Right lobe of liver (tissue), 6 donors: ENCODE data around the gene CD209. TPM values are rescaled to one million over a fixed set of nuclear protein-coding genes. Genes with fewer than 3 reads are reported as not detected.
A peak's percentile ranks its signal among the peaks of the same experiment; 100 is the strongest.

Experiments used
- ATAC-seq, 4 donors: fragments of 200-7000 bp; cut with Tn5 transposase; one replicate each; pipeline ENCODE4 v1.9.1; 2020; ENCODE audit warnings: mild to moderate bottlenecking in 4 of 4, moderate library complexity in 4 of 4
- DNase-seq, 3 donors: peaks; one replicate each; pipeline ENCODE4 v3.0.0-alpha.2; 2020
- H3K27ac ChIP-seq, 3 donors: fragments of 200-600 bp; one replicate each; pipeline ENCODE4 v1.8.0; 2022
- H3K27me3 ChIP-seq, 2 donors: fragments of 200-600 bp; one replicate each; pipeline ENCODE4 v1.8.0; 2022
- H3K36me3 ChIP-seq, 4 donors: fragments of 200-600 bp; sonication (generic) in 1 of 4; one replicate each; pipeline versions ENCODE4 v1.5.1 to v1.8.0; 2017 to 2022; ENCODE audit warnings: control low read depth in 1 of 4
- H3K4me1 ChIP-seq, 4 donors: fragments of 200-600 bp; sonication (generic) in 1 of 4; one replicate each; pipeline versions ENCODE4 v1.5.1 to v1.8.0; 2017 to 2022; ENCODE audit warnings: control low read depth in 1 of 4
- H3K4me3 ChIP-seq, 3 donors: fragments of 200-600 bp; one replicate each; pipeline ENCODE4 v1.8.0; 2022
- H3K9me3 ChIP-seq, 4 donors: fragments of 200-600 bp; sonication (generic) in 1 of 4; one replicate each; pipeline versions ENCODE4 v1.5.1 to v1.8.0; 2017 to 2022; ENCODE audit warnings: control low read depth in 1 of 4
- CTCF ChIP-seq, 4 donors: fragments of 200-600 bp in 3 of 4; fragments of 450-650 bp in 1 of 4; IDR thresholded peaks; one replicate each; pipeline versions ENCODE4 v1.5.1 to v1.8.0; 2016 to 2022; ENCODE audit warnings: antibody characterized with exemption in 4 of 4, mild to moderate bottlenecking in 2 of 4
- POLR2A ChIP-seq: fragments of 450-650 bp; IDR thresholded peaks from one replicate; pipeline ENCODE4 v1.6.1; 2017; ENCODE audit warnings: antibody characterized with exemption, mild to moderate bottlenecking
- WGBS: methylation state at CpG from one replicate; pipeline ENCODE4 v1.1.6; 2018; ENCODE audit warnings: low coverage, low lambda C conversion rate; ENCODE audit not compliant: insufficient coverage; ENCODE audit errors: missing lambda C conversion rate; 5-methylcytosine and 5-hydroxymethylcytosine counted together
- intact Hi-C, 2 donors: fragments of 100-400 bp; cut with DNase I; formaldehyde crosslinking; loops; one replicate each; pipeline versions ENCODE4 v1.11.2 to v1.14.1; 2022
- total RNA-seq, 6 experiments: library from RNA; depleted of rRNA in 2 of 6; stranded (reverse); fragments of >200 nt in 2 of 6; fragmentation: NEBNext Ultra II Directional in 3 of 6; extraction: Animal tissue kit (Norgen Biotek cat#: 25700) in 3 of 6; gene quantifications; one replicate each; pipeline versions ENCODE4 v1.1.0 to v1.2.4, GENCODE V29; 2016 to 2023
- donor health status: DM: no; HTN: yes; CAD: no.
- donor health status: DM: no; HTN: no; CAD: no.
- donor health status: DM: no; HTN: no; CAD: no.
- donor health status: DM: no; HTN: yes; CAD: no.
- donor health status: DM: no; HTN: yes; CAD: no.

The CD209 gene
- total RNA-seq, 6 experiments from 2014 or later = 0.42 to 6.7 (median 2.8) TPM

- intact Hi-C loops = no loop called here
- ATAC-seq = no peak
- WGBS = 36% methylated on average over 14 of the region's 19 CpGs
- H3K27me3 ChIP-seq = no peaks in the 10 kb centered on the region
- no peaks in the 10 kb centered on the region for H3K4me1 ChIP-seq
- no peak for DNase-seq
- no peak for TF ChIP-seq POLR2A
- no peak for TF ChIP-seq CTCF (IDR thresholded peaks at IDR 0.05)
- no peak overlapping the region for H3K4me3 ChIP-seq
- H3K36me3 ChIP-seq = no peaks in the 10 kb centered on the region
- H3K27ac ChIP-seq = peak overlapping the region in 1 of 3 donors; percentile 18
- no peaks in the 10 kb centered on the region for H3K9me3 ChIP-seq
Measured at GRCh38 chr19:7739801-7740681, 7.3 kb downstream of the CD209 start.

- WGBS = 28% methylated on average over 2 of the region's 2 CpGs
- H3K9me3 ChIP-seq = no peaks in the 10 kb centered on the region
- H3K4me1 ChIP-seq = no peaks in the 10 kb centered on the region
- H3K27ac ChIP-seq = peak overlapping the region in 1 of 3 donors; percentile 18
- H3K27me3 ChIP-seq = no peaks in the 10 kb centered on the region
- no peak for DNase-seq
- no peaks in the 10 kb centered on the region for H3K36me3 ChIP-seq
- no peak for TF ChIP-seq CTCF (IDR thresholded peaks at IDR 0.05)
- TF ChIP-seq POLR2A = no peak
- peak in 3 of 4 donors; percentile 33 to 71 (median 55) for ATAC-seq
- H3K4me3 ChIP-seq = no peak overlapping the region
- intact Hi-C loops = no loop called here
Measured at GRCh38 chr19:7739211-7739755, 8.1 kb downstream of the CD209 start.

DNA sequence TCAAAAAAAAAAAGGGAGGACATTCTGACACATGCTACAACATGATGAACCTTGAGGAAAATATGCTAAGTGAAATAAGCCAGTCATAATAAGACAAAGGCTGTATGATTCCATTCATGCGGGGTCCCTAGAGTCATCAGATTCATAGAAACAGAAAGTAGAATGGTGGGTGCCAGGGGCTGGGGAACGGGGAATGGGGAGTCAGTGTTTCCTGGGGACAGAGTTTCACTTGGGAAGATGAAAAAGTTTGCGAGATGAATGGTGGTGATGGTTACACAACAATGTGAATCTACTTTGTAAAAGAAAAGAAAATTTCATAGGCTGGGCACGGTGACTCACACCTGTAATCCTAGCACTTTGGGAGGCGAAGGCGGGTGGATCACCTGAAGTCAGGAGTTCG, 9.3 kb downstream of the CD209 start:
- Histone ChIP-seq H3K27me3 (no peaks in the 10 kb centered on the region), H3K4me3 (no peak overlapping the region), H3K36me3 (no peaks in the 10 kb centered on the region), H3K9me3 (no peaks in the 10 kb centered on the region), H3K4me1 (no peaks in the 10 kb centered on the region), H3K27ac (no peak overlapping the region)
- ATAC-seq = no peak
- DNase-seq = no peak
- intact Hi-C loops = no loop called here
- WGBS = 52% methylated on average over 7 of the region's 7 CpGs
- no peak for TF ChIP-seq POLR2A
- TF ChIP-seq CTCF (IDR thresholded peaks at IDR 0.05) = no peak

GRCh38 chr19:7737215-7737614, 10.1 kb downstream of the CD209 start:
- H3K9me3 ChIP-seq = no peaks in the 10 kb centered on the region
- no peak overlapping the region for H3K4me3 ChIP-seq
- 61% methylated on average over 9 of the region's 11 CpGs for WGBS
- intact Hi-C loops = no loop called here
- no peaks in the 10 kb centered on the region for H3K27me3 ChIP-seq
- no peak overlapping the region for H3K27ac ChIP-seq
- no peaks in the 10 kb centered on the region for H3K4me1 ChIP-seq
- no peak for ATAC-seq
- DNase-seq = no peak
- TF ChIP-seq CTCF (IDR thresholded peaks at IDR 0.05) = no peak
- no peak for TF ChIP-seq POLR2A
- no peaks in the 10 kb centered on the region for H3K36me3 ChIP-seq
